ENCODE data around the gene TNFSF4. TPM values are rescaled to one million over a fixed set of nuclear protein-coding genes. Genes with fewer than 3 reads are reported as not detected.
"Not testable (repeated sequence)": the region's sequence is repeated elsewhere in the genome, so short reads cannot be mapped to it uniquely, and the experiment has no call there.

TNFSF4 gene
- total RNA-seq, 8 experiments from 2014 or later = 0.31 to 3.6 (median 1.0) TPM; not detected in 1

GRCh38 chr1:173229031-173229430, 21.9 kb upstream of the TNFSF4 start:
- H3K4me3 ChIP-seq; in situ Hi-C loops (cut with MboI; ENCODE audit: low pct_unique_long_range_greater_than_20kb in 2 of 9, low sequenced_read_pairs in 9 of 9, unreplicated experiment in 9 of 9); H3K27ac ChIP-seq; ATAC-seq (replicated peaks in 6 of 8); H3K4me1 ChIP-seq (replicated peaks in 1 of 2): not testable (repeated sequence)
- WGBS, 10 experiments = 82 to 100% (median 93%) methylated on average over 1 to 3 of the region's 3 CpGs; no CpG with 5 or more reads in 2 of the 10 experiments

- Histone ChIP-seq H3K4me1 (replicated peaks in 1 of 2) (no peaks in the 10 kb centered on the region), H3K27ac (no peak overlapping the region), H3K4me3 (no peak overlapping the region)
- in situ Hi-C loops (cut with MboI; ENCODE audit: low pct_unique_long_range_greater_than_20kb in 2 of 9, low sequenced_read_pairs in 9 of 9, unreplicated experiment in 9 of 9) = loop anchor here in 1 of 9 experiments (25.0 kb wide), 1 partner anchor 463 kb away; no protein-coding TSS in a partner anchor
- ATAC-seq (replicated peaks in 6 of 8) = no peak
Measured at GRCh38 chr1:173224949-173225348, 17.8 kb upstream of the TNFSF4 start.

DNA sequence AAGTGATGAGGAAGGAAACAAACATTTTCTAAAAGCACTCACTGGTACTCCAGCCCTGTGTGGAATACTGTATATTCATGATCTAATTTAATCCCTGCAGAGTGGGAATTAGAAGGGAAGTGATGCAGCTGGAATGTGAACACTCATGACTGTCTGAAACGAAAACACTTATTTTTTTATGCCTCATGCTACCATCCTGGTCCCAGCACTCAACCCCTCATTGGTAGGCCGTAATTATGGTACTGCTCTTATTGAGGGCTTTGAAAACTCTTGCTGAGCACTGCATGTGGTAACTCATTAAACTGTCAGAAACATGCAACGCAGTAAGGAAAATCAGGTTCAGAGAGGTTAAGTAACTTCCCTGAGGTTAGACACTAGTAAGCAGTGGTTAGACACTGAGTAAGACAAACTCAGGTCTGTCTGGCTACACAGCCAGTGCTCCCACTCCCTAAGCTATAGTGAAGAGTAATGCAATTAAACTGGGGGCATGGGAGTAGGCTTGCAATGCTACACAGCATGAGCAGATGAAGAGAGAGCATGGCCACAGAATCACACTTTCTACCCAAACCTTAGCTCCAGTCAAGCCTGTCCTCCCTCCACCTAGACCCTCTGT, 17.3 kb upstream of the TNFSF4 start:
- in situ Hi-C loops (cut with MboI; ENCODE audit: low pct_unique_long_range_greater_than_20kb in 2 of 9, low sequenced_read_pairs in 9 of 9, unreplicated experiment in 9 of 9) = loop anchor here in 1 of 9 experiments (25.0 kb wide), 1 partner anchor 462 kb away; no protein-coding TSS in a partner anchor
- no peak for ATAC-seq (replicated peaks in 6 of 8)

DNA sequence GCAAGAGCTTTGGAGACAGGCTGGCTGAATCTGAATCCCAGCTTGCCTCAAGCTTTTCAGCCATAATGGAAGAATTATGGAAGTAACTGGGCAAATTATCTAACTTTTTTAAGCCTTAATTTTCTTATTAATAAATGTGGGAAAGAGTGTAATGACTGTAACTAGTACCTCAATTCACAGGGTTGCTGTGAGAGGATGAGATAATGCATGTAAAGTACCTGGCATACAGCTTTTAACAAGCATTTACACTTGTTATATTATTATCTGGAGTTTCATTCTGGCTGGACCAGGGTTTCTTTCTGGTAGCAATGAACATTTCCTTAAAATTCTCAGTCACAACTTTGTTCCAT, 15.9 kb upstream of the TNFSF4 start:
- Histone ChIP-seq H3K4me3 (no peak overlapping the region), H3K27ac (no peak overlapping the region), H3K4me1 (replicated peaks in 1 of 2) (no peaks in the 10 kb centered on the region)
- ATAC-seq (replicated peaks in 6 of 8) = no peak
- in situ Hi-C loops (cut with MboI; ENCODE audit: low pct_unique_long_range_greater_than_20kb in 2 of 9, low sequenced_read_pairs in 9 of 9, unreplicated experiment in 9 of 9) = loop anchor here in 1 of 9 experiments (25.0 kb wide), 1 partner anchor 461 kb away; no protein-coding TSS in a partner anchor

More for the DNA sequence above, 17.3 kb upstream of the TNFSF4 start:
- no peak overlapping the region for H3K27ac ChIP-seq
- no peaks in the 10 kb centered on the region for H3K4me1 ChIP-seq (replicated peaks in 1 of 2)
- 29 to 78% (median 64%) methylated on average over 3 of the region's 3 CpGs; no CpG with 5 or more reads in 3 of the 10 experiments for WGBS, 10 experiments
- H3K4me3 ChIP-seq = no peak overlapping the region

- peak in 1 of 8 experiments; percentile 25 for ATAC-seq (replicated peaks in 6 of 8)
- no peak overlapping the region for H3K27ac ChIP-seq
- H3K4me1 ChIP-seq (replicated peaks in 1 of 2) = no peaks in the 10 kb centered on the region
- no peak overlapping the region for H3K4me3 ChIP-seq
- in situ Hi-C loops (cut with MboI; ENCODE audit: low pct_unique_long_range_greater_than_20kb in 2 of 9, low sequenced_read_pairs in 9 of 9, unreplicated experiment in 9 of 9) = loop anchor here in 1 of 9 experiments (25.0 kb wide), 1 partner anchor 460 kb away; no protein-coding TSS in a partner anchor
- 14 to 100% (median 50%) methylated on average over 1 to 3 of the region's 3 CpGs; no CpG with 5 or more reads in 1 of the 10 experiments for WGBS, 10 experiments
Measured at GRCh38 chr1:173222149-173223030, 15.3 kb upstream of the TNFSF4 start.

GRCh38 chr1:173220157-173220556, 13.0 kb upstream of the TNFSF4 start:
- Histone ChIP-seq H3K4me3 (no peak overlapping the region), H3K4me1 (replicated peaks in 1 of 2) (no peaks in the 10 kb centered on the region), H3K27ac (no peak overlapping the region)
- 38 to 100% (median 77%) methylated on average over 1 of the region's 1 CpG for WGBS, 10 experiments
- ATAC-seq (replicated peaks in 6 of 8) = peak in 1 of 8 experiments; percentile 88
- in situ Hi-C loops (cut with MboI; ENCODE audit: low pct_unique_long_range_greater_than_20kb in 2 of 9, low sequenced_read_pairs in 9 of 9, unreplicated experiment in 9 of 9) = loop anchor here in 1 of 9 experiments (25.0 kb wide), 1 partner anchor 458 kb away; no protein-coding TSS in a partner anchor

- WGBS, 10 experiments = 95 to 100% (median 100%) methylated on average over 1 of the region's 1 CpG; no CpG with 5 or more reads in 6 of the 10 experiments
- Histone ChIP-seq H3K4me1 (replicated peaks in 1 of 2) (no peaks in the 10 kb centered on the region), H3K4me3 (no peak overlapping the region), H3K27ac (no peak overlapping the region)
- in situ Hi-C loops (cut with MboI; ENCODE audit: low pct_unique_long_range_greater_than_20kb in 2 of 9, low sequenced_read_pairs in 9 of 9, unreplicated experiment in 9 of 9) = loop anchor here in 1 of 9 experiments (25.0 kb wide), 1 partner anchor 451 kb away; no protein-coding TSS in a partner anchor
- no peak for ATAC-seq (replicated peaks in 6 of 8)
Measured at GRCh38 chr1:173213665-173214064, 6.5 kb upstream of the TNFSF4 start.

DNA sequence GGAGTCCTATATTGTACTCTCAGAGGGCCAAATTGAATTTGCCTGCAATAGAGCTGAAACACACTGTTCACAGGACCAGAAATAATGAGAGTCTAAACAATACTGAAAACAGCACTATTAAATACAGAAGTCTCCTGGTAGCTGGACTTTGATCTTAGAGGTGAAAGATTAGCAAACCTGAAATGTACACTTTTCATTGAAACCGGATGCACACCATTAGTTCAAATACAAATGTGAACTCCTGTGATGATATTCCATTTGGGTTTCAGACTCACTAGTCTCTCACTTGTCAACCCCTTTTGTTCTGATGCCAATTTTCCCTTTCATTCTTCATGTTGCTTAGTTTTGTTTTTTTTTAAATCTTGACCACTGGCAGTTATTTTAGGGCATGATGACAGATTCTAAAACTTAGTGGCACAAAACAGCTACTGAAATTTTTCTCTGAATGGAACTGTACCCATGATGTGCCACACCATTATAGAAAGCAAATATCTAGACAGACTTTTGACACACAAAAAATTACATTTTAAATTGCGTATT, 5.9 kb upstream of the TNFSF4 start:
- WGBS, 10 experiments = 82 to 94% (median 89%) methylated on average over 1 to 2 of the region's 2 CpGs
- no peak for ATAC-seq (replicated peaks in 6 of 8)
- in situ Hi-C loops (cut with MboI; ENCODE audit: low pct_unique_long_range_greater_than_20kb in 2 of 9, low sequenced_read_pairs in 9 of 9, unreplicated experiment in 9 of 9) = loop anchor here in 1 of 9 experiments (25.0 kb wide), 1 partner anchor 451 kb away; no protein-coding TSS in a partner anchor
- Histone ChIP-seq H3K27ac (no peak overlapping the region), H3K4me1 (replicated peaks in 1 of 2) (no peaks in the 10 kb centered on the region), H3K4me3 (no peak overlapping the region)

GRCh38 chr1:173210716-173211231, 3.6 kb upstream of the TNFSF4 start:
- Histone ChIP-seq H3K27ac (no peak overlapping the region), H3K4me3 (no peak overlapping the region), H3K4me1 (replicated peaks in 1 of 2) (no peaks in the 10 kb centered on the region)
- WGBS, 10 experiments = 0 to 100% (median 49%) methylated on average over 1 of the region's 1 CpG; no CpG with 5 or more reads in 4 of the 10 experiments
- no peak for ATAC-seq (replicated peaks in 6 of 8)
- in situ Hi-C loops (cut with MboI; ENCODE audit: low pct_unique_long_range_greater_than_20kb in 2 of 9, low sequenced_read_pairs in 9 of 9, unreplicated experiment in 9 of 9) = loop anchor here in 1 of 9 experiments (25.0 kb wide), 1 partner anchor 448 kb away; no protein-coding TSS in a partner anchor

- H3K27ac ChIP-seq = no peak overlapping the region
- H3K4me1 ChIP-seq (replicated peaks in 1 of 2) = no peaks in the 10 kb centered on the region
- H3K4me3 ChIP-seq = no peak overlapping the region
- in situ Hi-C loops (cut with MboI; ENCODE audit: low pct_unique_long_range_greater_than_20kb in 2 of 9, low sequenced_read_pairs in 9 of 9, unreplicated experiment in 9 of 9) = loop anchor here in 1 of 9 experiments (25.0 kb wide), 1 partner anchor 448 kb away; no protein-coding TSS in a partner anchor
- 33 to 100% (median 80%) methylated on average over 1 to 2 of the region's 2 CpGs; no CpG with 5 or more reads in 3 of the 10 experiments for WGBS, 10 experiments
- no peak for ATAC-seq (replicated peaks in 6 of 8)
Measured at GRCh38 chr1:173210283-173210682, 3.2 kb upstream of the TNFSF4 start.

- Histone ChIP-seq H3K4me3 (no peak overlapping the region), H3K27ac (no peak overlapping the region), H3K4me1 (replicated peaks in 1 of 2) (no peaks in the 10 kb centered on the region)
- in situ Hi-C loops (cut with MboI; ENCODE audit: low pct_unique_long_range_greater_than_20kb in 2 of 9, low sequenced_read_pairs in 9 of 9, unreplicated experiment in 9 of 9) = loop anchor here in 3 of 9 experiments (10.0 to 25.0 kb wide), 3 partner anchors 384 to 464 kb away; no protein-coding TSS in a partner anchor
- WGBS, 10 experiments = 39 to 70% (median 63%) methylated on average over 2 to 4 of the region's 4 CpGs
- ATAC-seq (replicated peaks in 6 of 8) = no peak
Measured at GRCh38 chr1:173208868-173209267, 1.7 kb upstream of the TNFSF4 start.

DNA sequence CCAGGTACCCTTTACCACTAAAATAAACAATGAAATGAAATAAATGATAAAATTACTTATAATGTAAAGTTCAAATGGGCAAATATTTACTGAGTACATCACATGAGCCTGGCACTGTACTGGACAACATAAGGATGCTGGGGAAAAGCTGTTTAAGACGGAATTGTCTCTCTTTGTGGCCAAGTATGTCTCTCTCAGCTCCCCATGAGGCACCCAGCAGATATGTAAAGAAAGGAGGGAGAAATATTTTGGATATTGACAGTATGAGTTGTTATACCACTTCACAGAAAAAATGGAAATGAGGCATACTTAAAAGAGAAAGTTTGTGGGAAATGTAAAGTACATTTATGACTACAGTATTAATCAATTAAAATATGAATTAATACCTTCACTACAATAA, 1.0 kb upstream of the TNFSF4 start:
- WGBS, 10 experiments = 43 to 100% (median 87%) methylated on average over 1 of the region's 1 CpG; no CpG with 5 or more reads in 1 of the 10 experiments
- in situ Hi-C loops (cut with MboI; ENCODE audit: low pct_unique_long_range_greater_than_20kb in 2 of 9, low sequenced_read_pairs in 9 of 9, unreplicated experiment in 9 of 9) = loop anchor here in 3 of 9 experiments (10.0 to 25.0 kb wide), 3 partner anchors 383 to 463 kb away; no protein-coding TSS in a partner anchor
- Histone ChIP-seq H3K27ac (no peak overlapping the region), H3K4me1 (replicated peaks in 1 of 2) (no peaks in the 10 kb centered on the region), H3K4me3 (no peak overlapping the region)
- no peak for ATAC-seq (replicated peaks in 6 of 8)
